ENCODE results near the gene ATOH8. TPM values are rescaled to one million over a fixed set of nuclear protein-coding genes. Genes with fewer than 3 reads are reported as not detected.

The ATOH8 gene
- total and polyA plus RNA-seq, 2 donors (not counting 3 experiments of a cell fraction or from before 2014, with no cell fraction given), result 10.3 to 12.8 TPM

DNA sequence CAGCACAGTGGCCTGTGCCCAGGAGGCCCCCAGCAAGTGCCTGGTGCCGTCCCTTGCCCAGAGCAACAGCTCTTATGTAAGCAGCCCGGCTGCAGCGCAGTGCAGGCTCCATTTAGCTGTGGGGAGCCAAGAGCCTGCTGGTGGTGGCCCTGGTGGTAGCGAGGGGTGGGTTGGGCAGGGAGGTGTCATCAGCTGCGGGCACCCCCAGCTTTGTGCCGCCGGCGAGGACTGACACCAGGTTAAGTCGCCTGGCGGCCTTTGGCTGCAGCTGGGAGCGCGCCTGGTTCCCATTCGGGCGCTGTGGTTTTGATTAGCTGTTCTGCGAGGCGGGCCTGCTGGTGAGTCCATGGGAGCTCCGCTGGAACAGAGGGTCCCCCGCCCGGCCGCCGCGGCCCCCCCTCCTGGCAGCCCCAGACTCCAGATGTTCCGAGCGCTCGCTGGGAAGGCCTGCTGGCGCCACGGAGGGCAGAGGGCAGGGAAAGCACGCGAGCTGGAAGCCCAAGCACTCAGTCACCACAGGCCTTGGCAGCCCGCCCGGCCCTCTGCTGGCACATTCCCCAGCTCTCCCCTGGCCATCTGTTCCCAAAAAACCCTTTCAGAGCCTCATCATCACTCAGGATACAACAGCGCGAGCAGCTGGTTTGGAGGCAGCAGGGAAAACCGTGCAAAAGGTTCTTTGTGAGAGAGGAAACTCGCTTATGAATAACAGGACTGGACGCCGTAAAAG lies 18.4 kb downstream of the ATOH8 start:
- Histone ChIP-seq H3K27me3 (ENCODE audit: control insufficient read depth in 2 of 2, insufficient read depth in 2 of 2, low read length in 2 of 2) (no peaks in the 10 kb centered on the region), H3K9me3 (replicated peaks; ENCODE audit: control insufficient read depth, insufficient read depth, low read length) (no peaks in the 10 kb centered on the region), H2AFZ (ENCODE audit: low read depth, low read length) (no peak overlapping the region), H3K4me1 (ENCODE audit: control insufficient read depth, extremely low read depth, insufficient read depth, low read length) (peaks cover 38% of the 10 kb centered on the region), H3K36me3 (ENCODE audit: control insufficient read depth in 2 of 2, extremely low read depth in 1 of 2, insufficient read depth in 2 of 2, low read length in 2 of 2) (no peaks in the 10 kb centered on the region), H3K9me1 (replicated peaks; ENCODE audit: control insufficient read depth, extremely low read depth, insufficient read depth, low read length) (no peaks in the 10 kb centered on the region), H3K4me3 (replicated peaks in 1 of 3; ENCODE audit: insufficient read depth in 1 of 3, low read depth in 1 of 3, low read length in 3 of 3) (no peak overlapping the region), H3K4me2 (ENCODE audit: insufficient read depth, low read length) (peak overlapping the region; percentile 78), H3K27ac (ENCODE audit: insufficient read depth, low read depth, low read length) (peak overlapping the region; percentile 100), H3K9ac (replicated peaks; ENCODE audit: extremely low read depth, insufficient read depth, low read length) (peak overlapping the region; percentile 88), H3K79me2 (ENCODE audit: control insufficient read depth, insufficient read depth, low read length) (no peaks in the 10 kb centered on the region), H4K20me1 (replicated peaks; ENCODE audit: control insufficient read depth, extremely low read depth, insufficient read depth, low read length) (no peaks in the 10 kb centered on the region)
- BruUV-seq (replicated peaks), result no TSS peak
- FAIRE-seq (peak; percentile 100), DNase-seq (ENCODE audit: low read depth, low spot score) (peak; percentile 100)
- intact Hi-C loops (cut with micrococcal nuclease), result loop anchor here (1.0 kb wide), 7 partner anchors 17 to 264 kb away; no protein-coding TSS in a partner anchor
- POLR2A ChIA-PET, result interaction anchor here (0.5 to 1.8 kb wide), 6 partner anchors 11 to 30 kb away, joined by 3 to 14 read pairs (median 6); partner anchors contain the start of gene ATOH8
- dilution Hi-C loops (cut with MboI; ENCODE audit: extremely low pct_ligation_motif_present, low sequenced_read_pairs), result no loop called here
- TF ChIP-seq FOS (IDR thresholded peaks at IDR 0.05; ENCODE audit: borderline replicate concordance, insufficient read depth, low read length) (peak; percentile 79), POLR2AphosphoS5 (IDR thresholded peaks at IDR 0.05; ENCODE audit: insufficient read depth, low read depth, low read length) (peak; percentile 99), GATA2 (IDR thresholded peaks at IDR 0.05; ENCODE audit: insufficient read depth, insufficient read length, low read depth, low read length) (no peak), JUN (IDR thresholded peaks at IDR 0.05; ENCODE audit: borderline replicate concordance, insufficient read depth, insufficient read length, low read depth) (peak; percentile 34), EZH2 (IDR thresholded peaks at IDR 0.05; ENCODE audit: borderline replicate concordance, low read depth, low read length, severe bottlenecking) (no peak), MYC (IDR thresholded peaks at IDR 0.05; ENCODE audit: low read depth, low read length) (peak; percentile 17), POLR2A (IDR thresholded peaks at IDR 0.05; ENCODE audit: low read depth, low read length) (peak; percentile 55)
- TF ChIP-seq, protein P1, sequence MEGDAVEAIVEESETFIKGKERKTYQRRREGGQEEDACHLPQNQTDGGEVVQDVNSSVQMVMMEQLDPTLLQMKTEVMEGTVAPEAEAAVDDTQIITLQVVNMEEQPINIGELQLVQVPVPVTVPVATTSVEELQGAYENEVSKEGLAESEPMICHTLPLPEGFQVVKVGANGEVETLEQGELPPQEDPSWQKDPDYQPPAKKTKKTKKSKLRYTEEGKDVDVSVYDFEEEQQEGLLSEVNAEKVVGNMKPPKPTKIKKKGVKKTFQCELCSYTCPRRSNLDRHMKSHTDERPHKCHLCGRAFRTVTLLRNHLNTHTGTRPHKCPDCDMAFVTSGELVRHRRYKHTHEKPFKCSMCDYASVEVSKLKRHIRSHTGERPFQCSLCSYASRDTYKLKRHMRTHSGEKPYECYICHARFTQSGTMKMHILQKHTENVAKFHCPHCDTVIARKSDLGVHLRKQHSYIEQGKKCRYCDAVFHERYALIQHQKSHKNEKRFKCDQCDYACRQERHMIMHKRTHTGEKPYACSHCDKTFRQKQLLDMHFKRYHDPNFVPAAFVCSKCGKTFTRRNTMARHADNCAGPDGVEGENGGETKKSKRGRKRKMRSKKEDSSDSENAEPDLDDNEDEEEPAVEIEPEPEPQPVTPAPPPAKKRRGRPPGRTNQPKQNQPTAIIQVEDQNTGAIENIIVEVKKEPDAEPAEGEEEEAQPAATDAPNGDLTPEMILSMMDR (IDR thresholded peaks at IDR 0.05; ENCODE audit: extremely low read depth in 1 of 2, insufficient read depth in 1 of 2, low read depth in 1 of 2, low read length in 2 of 2), result peak; percentile 32 to 42
- TF ChIP-seq, protein P2, sequence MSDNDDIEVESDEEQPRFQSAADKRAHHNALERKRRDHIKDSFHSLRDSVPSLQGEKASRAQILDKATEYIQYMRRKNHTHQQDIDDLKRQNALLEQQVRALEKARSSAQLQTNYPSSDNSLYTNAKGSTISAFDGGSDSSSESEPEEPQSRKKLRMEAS (IDR thresholded peaks at IDR 0.05; ENCODE audit: insufficient read depth, insufficient read length), result peak; percentile 12
- CTCF ChIA-PET, result interaction anchor here (0.7 to 9.0 kb wide), 21 partner anchors 9 to 406 kb away, joined by 3 to 106 read pairs (median 8); partner anchors contain the start of gene ATOH8

Measured in endothelial cell of umbilical vein (primary cell).